Anterior cingulate cortex (tissue), 58 donors: ENCODE results near the gene TDO2.
A peak's percentile ranks its signal among the peaks of the same experiment; 100 is the strongest.

Experiments used
- DNase-seq, 58 donors: peaks; one replicate each; lab custom pipeline; 2025; lab: John Stamatoyannopoulos, UW

Gene TDO2

DNA sequence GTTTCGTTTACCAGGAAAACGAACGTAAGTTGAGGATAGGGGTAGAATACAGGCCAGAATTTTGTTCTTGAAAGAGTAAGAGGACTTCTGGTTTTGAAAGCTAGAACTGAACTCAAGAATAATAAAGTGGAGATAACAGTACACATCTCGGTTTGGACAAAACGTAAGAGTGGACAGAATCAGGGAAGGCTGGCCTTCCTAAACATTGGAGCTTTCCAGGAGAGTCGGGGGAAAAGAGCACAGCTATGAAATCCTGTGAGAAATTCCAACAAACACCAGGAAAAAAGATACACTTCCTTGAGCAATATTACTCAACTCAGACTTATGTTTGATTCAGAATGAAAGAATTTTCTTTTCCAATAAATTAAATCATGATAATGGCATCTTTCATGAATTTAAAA lies 49.0 kb downstream of the TDO2 start:
- DNase-seq = no peak

DNA sequence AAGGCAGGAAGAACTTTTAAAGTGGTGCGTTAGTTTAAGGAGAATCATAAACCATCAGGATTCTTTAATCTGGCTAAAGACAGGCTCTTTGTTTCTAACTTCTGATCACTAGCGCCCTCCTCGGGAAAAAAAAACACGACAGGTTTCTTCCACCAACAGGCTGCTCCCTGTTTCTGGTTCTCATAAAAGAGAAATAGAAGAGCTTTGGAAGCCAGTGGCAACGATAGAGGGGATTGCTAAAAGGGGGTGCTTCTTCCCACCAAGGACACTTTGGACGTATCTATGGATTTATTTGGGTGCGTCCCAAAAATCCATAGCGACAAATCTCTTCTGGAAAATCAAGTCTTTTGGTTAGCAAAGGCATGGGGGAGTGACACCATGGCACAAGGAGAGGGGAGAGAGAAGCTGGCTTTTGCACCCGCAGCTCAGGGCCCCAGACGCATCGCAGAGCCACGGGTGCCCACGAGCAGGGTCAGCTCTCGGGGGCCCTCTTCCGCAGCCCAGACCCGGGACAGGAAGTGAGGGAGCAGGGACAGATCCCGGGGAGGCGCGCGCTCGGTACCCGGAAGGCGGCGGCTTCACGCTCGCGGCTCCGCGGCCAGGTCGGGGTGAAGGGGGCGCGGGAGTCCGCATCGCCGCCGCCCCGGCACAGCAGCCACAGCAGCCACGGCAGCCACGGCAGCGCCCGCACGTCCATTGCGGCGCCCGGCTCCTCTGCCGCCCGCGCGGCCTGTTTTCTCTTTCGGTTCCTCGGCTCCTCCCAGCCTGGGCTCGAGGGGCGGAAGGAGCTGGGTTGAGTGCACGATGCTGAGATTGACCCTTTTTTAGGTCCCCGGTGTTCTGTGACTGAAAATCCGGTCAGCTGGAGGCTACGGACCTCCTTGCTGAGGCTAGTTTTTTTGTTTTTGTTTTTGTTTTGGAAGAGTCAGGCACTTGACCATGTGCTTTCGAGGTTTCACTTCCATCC lies 49.9 kb downstream of the TDO2 start, which contains the start of gene CTSO:
CTSO (minus strand) TSS at position 716 of the 967 bp plus-strand sequence; CDS start at position 697, 19 bp downstream.
- DNase-seq = peak in 57 of 58 donors; percentile 21 to 88 (median 70)

DNA sequence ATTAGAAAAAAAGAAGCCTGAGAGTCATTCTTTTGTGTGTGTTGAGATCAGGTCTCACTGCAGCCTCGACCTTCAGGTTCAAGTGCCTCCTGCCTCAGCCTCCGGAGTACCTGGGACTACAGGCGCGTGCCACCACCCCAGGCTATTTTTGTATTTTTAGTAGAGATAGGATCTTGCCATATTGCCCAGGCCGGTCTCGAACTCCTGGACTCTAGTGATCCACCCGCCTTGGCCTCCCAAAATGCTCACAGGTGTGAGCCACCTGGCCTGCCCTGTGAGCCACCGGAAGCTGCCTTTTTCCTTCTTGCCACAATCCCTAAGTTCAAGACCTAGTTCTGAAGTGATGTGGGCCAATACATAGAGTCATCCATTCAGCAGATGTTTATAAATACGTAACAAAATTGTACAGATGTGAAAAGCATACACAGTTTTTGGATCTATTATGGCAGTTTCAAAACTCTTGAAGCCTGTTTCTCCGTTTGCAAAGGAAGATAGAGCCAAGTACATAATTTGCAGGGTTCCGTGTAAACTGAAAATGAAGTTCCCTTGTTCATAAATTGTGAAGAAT lies 50.7 kb downstream of the TDO2 start:
- peak in 1 of 58 donors; percentile 0 for DNase-seq

DNA sequence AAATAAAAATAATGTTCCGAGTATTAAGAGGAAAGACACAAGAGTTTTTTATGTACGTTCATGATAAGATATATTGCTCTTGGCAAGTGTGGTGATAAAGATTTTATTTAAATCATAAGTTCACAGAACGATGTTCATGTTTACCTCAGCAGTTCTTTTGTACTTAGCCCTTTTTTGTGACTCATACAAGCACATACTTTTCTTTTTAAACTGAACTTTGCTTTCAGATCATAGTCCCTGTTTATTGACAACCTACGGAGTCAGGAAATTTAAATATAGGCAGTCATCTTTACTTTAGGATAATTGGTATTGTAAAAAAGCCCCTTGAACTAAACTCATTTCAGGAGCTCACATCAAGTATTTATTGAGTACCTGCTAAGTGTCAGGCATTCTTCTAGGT lies 51.4 kb downstream of the TDO2 start:
- no peak for DNase-seq

DNA sequence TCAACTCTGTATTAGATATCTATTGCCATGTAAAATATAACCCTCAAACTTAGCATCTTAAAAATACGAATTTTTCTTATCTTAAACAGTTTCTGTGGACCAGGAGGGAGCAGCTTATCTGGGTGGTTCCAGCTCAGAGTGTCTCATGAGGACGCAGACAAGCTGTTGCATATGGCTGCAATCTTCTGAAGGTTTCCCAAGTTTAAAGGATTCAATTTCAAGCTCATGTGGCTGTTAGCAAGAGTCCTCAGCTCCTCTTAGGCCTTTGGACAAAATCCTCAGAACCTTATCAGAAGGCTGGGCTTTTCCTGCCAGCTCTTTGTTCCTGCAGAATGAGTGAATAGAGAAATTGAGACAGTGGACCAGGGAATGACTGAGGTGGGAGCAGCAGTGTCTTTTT lies 53.0 kb downstream of the TDO2 start:
- no peak for DNase-seq

DNA sequence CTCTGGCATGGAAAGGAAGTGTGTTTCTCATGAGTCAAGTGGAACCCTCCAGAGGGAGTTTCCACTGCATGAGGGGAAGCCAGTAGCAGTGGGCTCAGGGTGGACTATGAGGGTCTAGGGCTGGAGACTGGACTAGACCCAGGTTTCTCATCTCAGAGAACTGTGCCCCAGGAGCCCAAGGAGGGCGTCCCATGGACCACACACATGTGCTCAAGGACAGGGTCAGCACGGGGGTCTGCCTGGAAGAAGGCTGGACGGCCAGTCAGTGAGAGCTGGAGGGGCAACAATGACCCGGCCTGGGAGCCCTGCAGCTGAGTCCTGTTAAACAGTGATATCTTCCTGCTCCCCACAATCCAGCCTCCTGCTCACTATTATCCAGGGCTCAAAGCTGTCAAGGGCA lies 55.9 kb downstream of the TDO2 start:
- DNase-seq = no peak

DNA sequence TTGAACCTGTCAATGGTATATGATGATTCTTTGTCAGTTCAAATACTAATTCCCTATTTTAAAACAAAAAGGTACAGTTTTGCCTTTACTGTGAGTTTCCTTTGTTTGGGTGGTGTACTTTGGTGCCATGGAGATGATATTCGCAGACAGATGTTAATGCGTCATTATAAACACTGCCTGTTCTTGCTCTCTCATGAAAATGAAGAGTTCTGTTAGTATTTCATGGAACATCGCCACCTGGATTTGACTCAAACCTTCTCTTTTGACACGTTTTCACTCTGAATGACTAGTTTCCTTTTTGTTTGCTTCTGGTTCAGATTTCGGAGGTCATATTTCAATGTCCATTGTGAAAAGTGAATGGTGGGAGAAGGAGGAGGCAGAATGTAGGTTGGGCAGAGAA lies 57.0 kb downstream of the TDO2 start:
- no peak for DNase-seq

DNA sequence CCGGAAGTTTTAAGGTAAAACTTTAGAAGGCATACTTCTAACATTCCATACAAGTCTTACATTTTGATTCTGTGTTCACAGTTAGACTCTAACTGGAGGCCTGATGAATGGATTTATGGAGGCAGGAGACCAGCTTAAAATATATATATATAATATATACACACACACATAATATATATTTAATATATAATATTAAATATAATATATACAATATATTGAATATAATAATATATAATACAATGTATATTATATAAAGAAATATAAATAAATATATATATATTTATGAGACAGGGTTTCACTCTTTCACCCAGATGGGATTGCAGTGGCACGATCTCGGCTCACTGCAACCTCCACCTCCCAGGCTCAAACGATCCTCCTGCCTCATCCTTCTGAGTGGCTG lies 58.1 kb downstream of the TDO2 start:
- no peak for DNase-seq

DNA sequence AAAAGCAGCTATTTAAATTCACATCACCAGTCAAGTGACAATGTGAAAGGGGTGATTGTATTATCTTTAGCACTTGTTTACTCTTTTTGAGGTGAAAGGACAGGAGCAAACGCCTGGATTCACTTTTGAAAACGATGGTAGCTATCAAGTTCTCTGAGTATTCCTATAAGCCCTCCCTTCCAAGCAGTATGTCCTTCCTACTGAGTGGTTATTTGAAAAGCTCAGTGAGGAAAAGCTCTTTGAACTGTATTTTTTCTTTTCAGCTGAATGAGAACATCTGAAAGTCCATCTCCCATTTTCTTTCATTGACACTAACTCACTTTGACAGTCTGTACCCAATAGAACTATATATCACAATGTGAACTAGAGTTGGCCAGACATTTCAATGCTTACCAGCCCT lies 59.3 kb downstream of the TDO2 start:
- no peak for DNase-seq

DNA sequence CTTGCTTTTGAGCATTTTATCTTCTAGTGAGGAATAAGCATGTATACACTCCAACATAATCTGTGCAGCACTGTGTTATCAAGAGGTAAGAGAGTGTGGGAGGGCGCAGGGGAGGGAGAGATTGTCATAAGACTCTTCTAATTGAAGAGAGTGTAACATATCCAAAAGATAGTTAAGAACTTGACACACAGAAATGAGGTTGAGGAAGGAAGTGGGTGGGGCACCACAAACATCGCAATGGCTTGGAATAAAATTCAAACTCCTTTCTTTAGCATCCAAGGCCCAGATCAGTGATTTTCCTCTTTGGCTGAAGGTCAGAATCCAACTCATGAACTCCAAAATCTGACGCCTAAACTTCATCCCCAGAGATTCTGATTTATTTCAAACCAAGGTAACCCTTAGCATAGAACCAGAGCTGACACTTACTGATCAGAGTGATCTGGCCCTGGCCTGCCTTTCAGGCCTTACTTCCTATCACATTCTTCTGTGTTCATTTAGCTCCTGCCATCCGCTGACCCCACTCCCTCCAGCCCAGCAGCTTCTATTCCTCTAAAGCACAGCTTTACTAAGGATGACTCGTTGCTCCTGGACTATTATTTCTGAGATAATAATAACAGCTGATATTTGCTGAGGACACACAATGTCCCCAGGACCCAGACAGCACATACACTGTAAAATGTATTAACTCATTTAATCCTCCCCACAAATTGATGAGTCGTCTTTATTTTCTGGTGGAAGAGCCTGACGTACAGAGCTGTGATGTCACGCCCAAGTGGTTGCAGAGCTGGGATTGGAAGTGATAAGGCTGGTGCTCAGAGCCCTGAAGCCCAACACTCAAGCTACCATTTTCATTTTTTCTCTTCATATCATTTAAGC lies 60.8 kb downstream of the TDO2 start:
- DNase-seq = no peak

DNA sequence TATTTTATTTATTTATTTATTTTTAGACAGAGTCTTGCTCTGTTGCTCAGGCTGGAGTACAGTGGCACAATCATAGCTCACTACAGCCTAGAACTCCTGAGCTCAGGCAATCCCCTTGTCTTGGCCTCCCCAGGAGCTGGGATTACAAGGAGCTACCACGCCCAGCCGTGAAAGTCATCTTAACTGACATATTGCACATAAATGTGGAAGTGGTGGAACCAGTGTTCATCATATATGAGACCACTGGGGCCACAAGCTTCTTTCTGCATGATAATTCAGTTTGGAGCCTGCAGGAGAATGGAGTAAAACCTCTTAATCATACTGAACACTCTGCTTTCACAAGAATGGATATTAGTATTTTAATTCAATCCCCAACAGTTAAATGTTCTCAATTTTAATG lies 62.7 kb downstream of the TDO2 start:
- no peak for DNase-seq

DNA sequence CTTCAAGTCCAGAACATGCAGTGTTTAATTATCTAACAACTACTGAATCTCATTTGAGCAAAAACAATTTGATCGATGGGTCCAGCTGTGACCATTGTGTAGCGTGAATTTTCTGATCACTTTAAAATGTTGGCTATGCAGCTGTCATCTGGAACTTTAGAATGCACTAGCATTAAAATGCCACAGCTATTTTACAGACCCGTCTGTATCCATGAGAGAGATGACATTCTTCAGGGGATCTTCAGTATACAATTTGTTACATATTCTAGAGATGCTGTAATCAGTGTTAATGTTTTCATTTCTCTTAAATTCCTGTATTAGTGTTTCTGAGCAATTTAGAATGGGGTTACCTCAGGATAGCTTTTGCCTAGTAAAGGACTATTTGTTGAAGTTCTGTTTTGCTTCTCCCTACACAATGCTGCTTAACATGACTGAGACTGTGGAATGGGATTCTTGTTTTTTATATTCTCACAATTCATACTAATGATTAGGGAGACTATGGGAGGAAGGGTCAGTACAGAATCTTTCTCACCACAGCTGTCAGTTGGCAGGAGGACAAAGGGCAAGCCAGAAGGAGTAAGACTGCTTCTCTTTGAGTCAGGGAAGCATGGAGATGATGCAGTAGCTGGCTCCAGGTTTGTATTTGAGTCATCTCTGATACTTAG lies 63.4 kb downstream of the TDO2 start:
- DNase-seq = no peak
